HepG2 (cell line): ENCODE data around the gene PRDM10. TPM values are rescaled to one million over a fixed set of nuclear protein-coding genes. Genes with fewer than 3 reads are reported as not detected.

ENCODE experiments used
- ATAC-seq: fragments of 200-7000 bp; cut with Tn5 transposase; 3 replicates; pipeline ENCODE4 v1.9.1; 2020; ENCODE audit warnings: mild to moderate bottlenecking, moderate library complexity
- BruUV-seq: library from RNA; stranded (reverse); fragments of 400-500 nt; replicated peaks from 2 replicates; lab custom pipeline; 2021; lab: Mats Ljungman, UMichigan
- CTCF ChIA-PET: fragments of 300-600 bp; formaldehyde crosslinking; extraction: SDS; loops from one replicate; lab custom pipeline; 2021; ENCODE audit warnings: low total read pairs, inconsistent platforms, low intra/inter-chr PET ratio; lab: Yijun Ruan, JAX
- POLR2A ChIA-PET: fragments of 350-600 bp; sonication (Branson Sonifier 250); formaldehyde crosslinking; loops from one replicate; lab custom pipeline; 2020; ENCODE audit warnings: antibody characterized with exemption, inconsistent platforms; lab: Yijun Ruan, JAX
- DNase-seq: peaks from one replicate; pipeline ENCODE4 v3.0.0-alpha.2; 2015; ENCODE audit warnings: low spot score
- FAIRE-seq: peaks from 3 replicates; lab custom pipeline; 2011; peaks lifted over from hg19 to GRCh38; lab: Jason Lieb, UNC
- H2AFZ ChIP-seq: one replicate; pipeline ENCODE4 v1.6.1; 2011; ENCODE audit warnings: low read length, inconsistent platforms
- H3K27ac ChIP-seq: fragments of 300-600 bp; 3 replicates; pipeline ENCODE4 v1.8.0; 2011; ENCODE audit warnings: mixed run types, mild to moderate bottlenecking, mixed read lengths, low read length, inconsistent platforms; ENCODE audit not compliant: insufficient read depth; ENCODE audit errors: extremely low read length
- H3K27me3 ChIP-seq, 2 experiments: fragments of 200-600 bp in 1 of 2; 2 replicates in 1 of 2; 3 replicates in 1 of 2; pipeline versions ENCODE4 v1.6.0 to v1.8.0; 2011; ENCODE audit warnings: low read length in 2 of 2, mild to moderate bottlenecking in 2 of 2, moderate library complexity in 2 of 2, inconsistent platforms in 1 of 2; ENCODE audit not compliant: insufficient read depth in 2 of 2, control insufficient read depth in 1 of 2
- H3K36me3 ChIP-seq, 2 experiments: fragments of 200-600 bp in 1 of 2; replicated peaks in 1 of 2; 2 replicates in 1 of 2; 3 replicates in 1 of 2; pipeline versions ENCODE4 v1.5.1 to v1.8.0; 2011; ENCODE audit warnings: low read length in 2 of 2, inconsistent platforms in 1 of 2; ENCODE audit not compliant: insufficient read depth in 2 of 2, control insufficient read depth in 1 of 2
- H3K4me1 ChIP-seq: 2 replicates; pipeline ENCODE4 v1.5.1; 2012; ENCODE audit warnings: low read length, inconsistent platforms; ENCODE audit not compliant: insufficient read depth
- H3K4me2 ChIP-seq: 2 replicates; pipeline ENCODE4 v1.6.0; 2011; ENCODE audit warnings: low read depth, low read length, inconsistent platforms
- H3K4me3 ChIP-seq, 3 experiments: fragments of 200-600 bp in 1 of 3; sonication (generic), shearing (Covaris generic) in 1 of 3; replicated peaks in 1 of 3; 2 replicates each; pipeline ENCODE4 v1.5.1; 2011 to 2016; ENCODE audit warnings: low read length in 3 of 3, inconsistent platforms in 2 of 3, low read depth in 2 of 3, mild to moderate bottlenecking in 2 of 3, control low read depth in 1 of 3, mixed read lengths in 1 of 3; ENCODE audit not compliant: insufficient read depth in 1 of 3
- H3K79me2 ChIP-seq: one replicate; pipeline ENCODE4 v1.6.1; 2011; ENCODE audit warnings: low read length, inconsistent platforms; ENCODE audit not compliant: insufficient read depth
- H3K9ac ChIP-seq: 2 replicates; pipeline ENCODE4 v1.6.0; 2011; ENCODE audit warnings: mild to moderate bottlenecking, low read depth, low read length, inconsistent platforms; ENCODE audit not compliant: insufficient read depth
- H3K9me3 ChIP-seq: 2 replicates; pipeline ENCODE4 v1.5.1; 2012; ENCODE audit warnings: mild to moderate bottlenecking, low read length
- H4K20me1 ChIP-seq: 2 replicates; pipeline ENCODE4 v1.6.0; 2011; ENCODE audit warnings: inconsistent platforms, mild to moderate bottlenecking, low read length, moderate library complexity; ENCODE audit not compliant: insufficient read depth
- ARNTL ChIP-seq: sonication (generic); formaldehyde crosslinking; IDR thresholded peaks from 2 replicates; pipeline ENCODE4 v1.4.0; 2020; ENCODE audit warnings: mild to moderate bottlenecking, missing genetic modification reagents
- GABPB1 ChIP-seq: IDR thresholded peaks from 2 replicates; pipeline ENCODE4 v1.6.1; 2016; ENCODE audit warnings: mild to moderate bottlenecking, missing genetic modification reagents, moderate library complexity, missing compliant biosample characterization
- RNF2 ChIP-seq: fragments of 450-650 bp; conservative IDR thresholded peaks from 2 replicates; pipeline ENCODE4 v1.6.1; 2016; ENCODE audit warnings: low read depth
- RNF219 ChIP-seq: sonication (generic); formaldehyde crosslinking; IDR thresholded peaks from 2 replicates; pipeline ENCODE4 v1.5.0; 2020; ENCODE audit warnings: mild to moderate bottlenecking, missing genetic modification reagents
- SRSF4 ChIP-seq: fragments of 200-400 bp; formaldehyde crosslinking; IDR thresholded peaks from one replicate; pipeline ENCODE4 v1.6.1; 2018; ENCODE audit warnings: mild to moderate bottlenecking, low read depth, low read length, moderate library complexity; ENCODE audit not compliant: poor library complexity, severe bottlenecking
- U2AF2 ChIP-seq: fragments of 200-400 bp; formaldehyde crosslinking; IDR thresholded peaks from 2 replicates; pipeline ENCODE4 v1.6.1; 2017; ENCODE audit warnings: low read depth, mild to moderate bottlenecking, low read length
- ZMYM2 ChIP-seq: sonication (generic); formaldehyde crosslinking; IDR thresholded peaks from 2 replicates; pipeline ENCODE4 v1.8.0; 2022; ENCODE audit warnings: mild to moderate bottlenecking, missing genetic modification reagents
- ZNF282 ChIP-seq: fragments of 450-650 bp; IDR thresholded peaks from 2 replicates; pipeline ENCODE4 v1.6.1; 2018; ENCODE audit not compliant: partially characterized antibody
- ZNF326 ChIP-seq: sonication (generic); formaldehyde crosslinking; IDR thresholded peaks from 2 replicates; pipeline ENCODE4 v1.4.0; 2020; ENCODE audit warnings: missing genetic modification reagents, borderline replicate concordance
- ZNF512B ChIP-seq: sonication (generic); formaldehyde crosslinking; IDR thresholded peaks from 2 replicates; pipeline ENCODE4 v1.5.1; 2020; ENCODE audit warnings: missing genetic modification reagents, mild to moderate bottlenecking, borderline replicate concordance
- ZNF543 ChIP-seq: sonication (generic); formaldehyde crosslinking; IDR thresholded peaks from 2 replicates; pipeline ENCODE4 v1.4.0; 2020; ENCODE audit warnings: mild to moderate bottlenecking, missing genetic modification reagents
- ZSCAN5A ChIP-seq: sonication (generic); formaldehyde crosslinking; IDR thresholded peaks from 2 replicates; pipeline ENCODE4 v1.8.0; 2022; ENCODE audit warnings: mild to moderate bottlenecking, missing genetic modification reagents, borderline replicate concordance
- WGBS: methylation state at CpG from one replicate; pipeline ENCODE4 v1.1.6; 2017; ENCODE audit warnings: low lambda C conversion rate; 5-methylcytosine and 5-hydroxymethylcytosine counted together
- in situ Hi-C: cut with HindIII; loops from 2 replicates; pipeline ENCODE4 v1.10.0; 2017; ENCODE audit warnings: low pct_unique_long_range_greater_than_20kb; ENCODE audit not compliant: extremely low pct_ligation_motif_present
- intact Hi-C: fragments of 100-400 bp; cut with micrococcal nuclease; formaldehyde crosslinking; loops from one replicate; pipeline ENCODE4 v1.10.0; 2022; ENCODE audit not compliant: unreplicated experiment
- polyA plus RNA-seq, 8 experiments: library from polyadenylated mRNA; depleted of rRNA in 3 of 8; stranded (reverse) in 7 of 8; unstranded in 1 of 8; fragments of >200 nt; fragmentation: Illumina TruSeq in 4 of 8; extraction: Trizol in 4 of 8; gene quantifications; 2 replicates each; pipeline versions ENCODE4 v1.2.1 to v1.2.3, GENCODE V29; 2011 to 2016; ENCODE audit warnings: low read depth in 4 of 8, missing spikeins in 1 of 8, mixed read lengths in 1 of 8; ENCODE audit not compliant: insufficient read depth in 1 of 8
- total RNA-seq, 5 experiments: library from RNA; depleted of rRNA; stranded (reverse); fragments of >200 nt; fragmentation: Illumina TruSeq; extraction: Trizol; gene quantifications; 2 replicates each; pipeline ENCODE4 v1.2.3, GENCODE V29; 2016; ENCODE audit warnings: low read depth in 1 of 5
- TF ChIP-seq, protein P1 (sequence below): sonication (generic); formaldehyde crosslinking; IDR thresholded peaks from 2 replicates; pipeline ENCODE4 v1.4.0; 2020; ENCODE audit warnings: missing genetic modification reagents
- TF ChIP-seq, protein P2 (sequence below): sonication (generic); formaldehyde crosslinking; IDR thresholded peaks from 2 replicates; pipeline ENCODE4 v1.8.0; 2023; ENCODE audit warnings: mild to moderate bottlenecking, missing genetic modification reagents

Gene PRDM10
- total and polyA plus RNA-seq, 2 of the 13 experiments (the other 11 are each of a cell fraction or from before 2014, with no cell fraction given) = 5.7 to 5.8 TPM

GRCh38 chr11:129973068-129973467, 29.6 kb downstream of the PRDM10 start:
- ATAC-seq (no peak), FAIRE-seq (no peak), DNase-seq (no peak)
- Histone ChIP-seq H3K79me2 (no peaks in the 10 kb centered on the region), H3K36me3 (no peaks in the 10 kb centered on the region), H4K20me1 (no peaks in the 10 kb centered on the region), H3K9ac (no peak overlapping the region), H3K27ac (no peak overlapping the region), H3K27me3 (no peaks in the 10 kb centered on the region), H3K4me1 (peaks cover 26% of the 10 kb centered on the region), H3K4me2 (no peak overlapping the region), H3K9me3 (no peaks in the 10 kb centered on the region), H3K4me3 (no peak overlapping the region), H2AFZ (no peak overlapping the region)
- intact Hi-C loops = loop anchor here (1.0 kb wide), 1 partner anchor 19 kb away; no protein-coding TSS in a partner anchor
- TF ChIP-seq, protein P1, sequence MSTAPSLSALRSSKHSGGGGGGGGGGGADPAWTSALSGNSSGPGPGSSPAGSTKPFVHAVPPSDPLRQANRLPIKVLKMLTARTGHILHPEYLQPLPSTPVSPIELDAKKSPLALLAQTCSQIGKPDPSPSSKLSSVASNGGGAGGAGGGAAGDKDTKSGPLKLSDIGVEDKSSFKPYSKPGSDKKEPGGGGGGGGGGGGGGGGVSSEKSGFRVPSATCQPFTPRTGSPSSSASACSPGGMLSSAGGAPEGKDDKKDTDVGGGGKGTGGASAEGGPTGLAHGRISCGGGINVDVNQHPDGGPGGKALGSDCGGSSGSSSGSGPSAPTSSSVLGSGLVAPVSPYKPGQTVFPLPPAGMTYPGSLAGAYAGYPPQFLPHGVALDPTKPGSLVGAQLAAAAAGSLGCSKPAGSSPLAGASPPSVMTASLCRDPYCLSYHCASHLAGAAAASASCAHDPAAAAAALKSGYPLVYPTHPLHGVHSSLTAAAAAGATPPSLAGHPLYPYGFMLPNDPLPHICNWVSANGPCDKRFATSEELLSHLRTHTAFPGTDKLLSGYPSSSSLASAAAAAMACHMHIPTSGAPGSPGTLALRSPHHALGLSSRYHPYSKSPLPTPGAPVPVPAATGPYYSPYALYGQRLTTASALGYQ (CRISPR knock-in tag) = no peak
- TF ChIP-seq ZNF282 (no peak), GABPB1 (CRISPR knock-in tag) (no peak), U2AF2 (no peak), ARNTL (CRISPR knock-in tag) (no peak), ZNF326 (no peak), ZMYM2 (no peak), ZNF543 (no peak), RNF219 (no peak), ZSCAN5A (CRISPR knock-in tag) (no peak), ZNF512B (CRISPR knock-in tag) (no peak), RNF2 (no peak), SRSF4 (no peak)
- TF ChIP-seq, protein P2, sequence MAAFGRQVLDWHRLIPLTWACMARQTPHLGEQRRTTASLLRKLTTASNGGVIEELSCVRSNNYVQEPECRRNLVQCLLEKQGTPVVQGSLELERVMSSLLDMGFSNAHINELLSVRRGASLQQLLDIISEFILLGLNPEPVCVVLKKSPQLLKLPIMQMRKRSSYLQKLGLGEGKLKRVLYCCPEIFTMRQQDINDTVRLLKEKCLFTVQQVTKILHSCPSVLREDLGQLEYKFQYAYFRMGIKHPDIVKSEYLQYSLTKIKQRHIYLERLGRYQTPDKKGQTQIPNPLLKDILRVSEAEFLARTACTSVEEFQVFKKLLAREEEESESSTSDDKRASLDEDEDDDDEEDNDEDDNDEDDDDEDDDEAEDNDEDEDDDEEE = no peak
- POLR2A ChIA-PET = interaction anchor here (1.0 to 3.8 kb wide), 5 partner anchors 19 to 209 kb away, joined by 3 to 43 read pairs (median 3); partner anchors contain the start of gene PRDM10
- CTCF ChIA-PET = no interaction called here
- 92% methylated on average over 1 of the region's 1 CpG for WGBS
- in situ Hi-C loops = no loop called here
- no TSS peak for BruUV-seq
